Camera-type eye (tissue), 1 donor: ENCODE results near the gene UBXN10. TPM values are rescaled to one million over a fixed set of nuclear protein-coding genes. Genes with fewer than 3 reads are reported as not detected.

Experiments
- total RNA-seq: library from RNA; depleted of rRNA; stranded (reverse); fragments of >200 nt; gene quantifications from one replicate; pipeline ENCODE4 v1.2.3, GENCODE V29; 2014

Gene UBXN10, protein sequence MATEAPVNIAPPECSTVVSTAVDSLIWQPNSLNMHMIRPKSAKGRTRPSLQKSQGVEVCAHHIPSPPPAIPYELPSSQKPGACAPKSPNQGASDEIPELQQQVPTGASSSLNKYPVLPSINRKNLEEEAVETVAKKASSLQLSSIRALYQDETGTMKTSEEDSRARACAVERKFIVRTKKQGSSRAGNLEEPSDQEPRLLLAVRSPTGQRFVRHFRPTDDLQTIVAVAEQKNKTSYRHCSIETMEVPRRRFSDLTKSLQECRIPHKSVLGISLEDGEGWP
- 3.4 TPM for total RNA-seq

GRCh38 chr1:20185834-20186782, at the start of gene UBXN10, which contains the start of gene PLA2G2C:
UBXN10 (plus strand) TSS chr1:20186096; CDS start chr1:20190562, 4,466 bp downstream.
PLA2G2C (minus strand) TSS chr1:20186518; CDS start chr1:20177363, 9,155 bp downstream.

DNA sequence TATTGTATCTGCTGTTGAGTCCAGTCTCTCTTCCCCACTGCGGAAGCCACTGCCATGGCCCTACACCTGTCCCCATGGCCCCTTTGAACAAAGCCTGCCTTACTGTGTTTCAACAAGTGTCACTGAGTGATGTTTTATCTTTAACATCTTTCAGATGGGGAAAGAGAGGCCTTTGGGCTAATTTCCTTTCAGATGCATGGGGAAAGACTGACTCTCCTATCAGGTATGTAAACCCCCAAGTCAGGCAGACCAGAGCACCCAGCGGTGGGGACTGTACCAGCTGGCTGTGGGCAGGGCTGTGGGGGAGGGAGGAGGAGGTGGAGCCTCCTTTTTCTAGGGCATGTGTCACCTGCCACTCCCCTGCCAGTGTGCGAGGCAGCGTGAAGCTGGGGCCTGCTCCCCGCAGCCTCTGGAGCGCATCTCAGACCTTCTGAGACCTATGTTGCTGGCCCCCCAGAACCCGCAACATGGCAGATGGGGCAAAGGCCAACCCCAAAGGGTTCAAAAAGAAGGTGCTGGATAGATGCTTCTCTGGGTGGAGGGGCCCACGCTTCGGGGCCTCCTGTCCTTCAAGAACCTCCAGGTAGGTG, 46.8 kb upstream of the UBXN10 start, which contains the start of gene PLA2G2F:
Gene PLA2G2F (plus strand): TSS at position 363 of the 590 bp plus-strand sequence. CDS start 105 bp downstream, at position 468.

Other genes with a start within 250 kb of the UBXN10 start
- gene PLA2G2A, start 206.5 kb upstream of the UBXN10 start, total RNA-seq: 8.3 TPM
- 2.4 TPM for gene PLA2G5, start 115.9 kb upstream of the UBXN10 start, total RNA-seq
- not detected for gene PLA2G2D, start 66.6 kb upstream of the UBXN10 start, total RNA-seq
- gene PLA2G2F, start 46.8 kb upstream of the UBXN10 start, total RNA-seq: not detected
- gene PLA2G2C, start 422 bp downstream of the UBXN10 start, total RNA-seq: not detected
- 1.1 TPM for gene VWA5B1, start 104.8 kb downstream of the UBXN10 start, total RNA-seq